SKM-1 treated with dmso at 0.1 percent for 144 hours (cell line): ENCODE data around the gene CTNNA3.
A peak's percentile ranks its signal among the peaks of the same experiment; 100 is the strongest.
"Not testable (repeated sequence)": the region's sequence is repeated elsewhere in the genome, so short reads cannot be mapped to it uniquely, and the experiment has no call there.

ENCODE experiments used
- DNase-seq: peaks from one replicate; lab custom pipeline; 2025; ENCODE audit not compliant: unreplicated experiment; lab: John Stamatoyannopoulos, UW

The CTNNA3 gene

DNA sequence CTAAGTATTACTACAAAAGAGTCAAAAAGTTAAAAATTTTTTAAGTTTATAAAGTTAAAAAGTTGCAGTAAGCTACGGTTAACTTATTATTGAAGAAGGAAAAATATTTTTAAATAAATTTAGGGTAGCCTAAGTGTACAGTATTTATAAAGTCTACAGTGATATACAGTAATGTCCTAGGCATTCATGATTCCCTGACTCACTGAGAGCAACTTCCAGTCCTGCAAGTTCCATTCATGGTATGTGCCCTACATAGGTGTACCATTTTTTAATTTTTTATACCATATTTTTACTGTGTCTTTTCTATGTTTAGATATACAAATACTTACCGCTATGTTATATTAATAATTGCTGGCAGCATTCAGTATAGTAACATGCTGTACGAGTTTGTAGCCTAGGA lies 92.3 kb downstream of the CTNNA3 start:
- DNase-seq, result no peak

DNA sequence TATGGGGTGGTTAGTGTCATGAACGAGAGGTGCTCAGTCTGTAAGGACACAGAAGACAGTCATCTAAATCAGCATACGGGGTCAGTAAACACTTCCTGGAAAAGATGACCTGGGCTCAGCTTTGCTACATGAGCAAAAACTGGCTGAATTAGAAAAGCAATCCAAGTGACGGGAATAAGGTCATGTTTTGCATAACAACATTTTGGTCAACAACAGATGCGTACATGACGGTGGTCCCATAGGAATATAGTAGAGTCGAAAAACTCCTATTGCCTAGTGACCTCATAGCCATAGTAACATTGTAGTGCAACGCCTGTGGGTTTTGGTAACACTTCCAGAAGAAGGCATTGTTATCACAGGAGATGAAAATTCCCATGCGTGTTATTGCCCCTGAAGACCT lies 92.9 kb downstream of the CTNNA3 start:
- no peak for DNase-seq

DNA sequence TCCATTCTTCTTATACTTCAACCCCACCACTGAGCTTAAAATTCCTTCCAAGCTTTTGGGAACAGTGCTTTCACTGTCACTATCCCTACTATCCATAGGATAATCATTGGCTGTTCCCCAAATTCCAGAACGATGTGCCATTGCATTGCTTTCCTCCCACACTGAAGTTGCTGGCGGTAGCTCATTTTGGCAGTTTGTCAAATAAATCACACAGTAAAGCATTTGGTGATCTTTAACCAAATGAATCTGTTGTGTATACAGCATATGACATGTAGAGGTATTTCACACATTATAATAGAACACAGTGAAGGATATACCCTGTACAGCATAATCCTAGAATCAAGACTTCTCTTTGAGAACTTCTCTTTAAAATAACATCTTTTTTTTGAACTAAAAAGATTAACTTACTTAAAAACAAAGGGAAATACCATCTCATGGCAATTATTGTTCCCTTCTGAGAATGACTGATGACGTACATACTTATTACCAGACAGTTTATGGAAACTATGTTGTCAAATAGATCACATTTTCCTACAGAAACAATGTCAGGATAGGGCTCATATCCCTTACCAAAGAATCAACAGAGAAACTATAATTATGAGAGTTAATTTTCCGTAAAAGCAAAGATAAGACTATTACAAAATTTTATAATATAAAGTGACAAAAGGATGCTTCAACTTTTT lies 93.6 kb downstream of the CTNNA3 start:
- no peak for DNase-seq

DNA sequence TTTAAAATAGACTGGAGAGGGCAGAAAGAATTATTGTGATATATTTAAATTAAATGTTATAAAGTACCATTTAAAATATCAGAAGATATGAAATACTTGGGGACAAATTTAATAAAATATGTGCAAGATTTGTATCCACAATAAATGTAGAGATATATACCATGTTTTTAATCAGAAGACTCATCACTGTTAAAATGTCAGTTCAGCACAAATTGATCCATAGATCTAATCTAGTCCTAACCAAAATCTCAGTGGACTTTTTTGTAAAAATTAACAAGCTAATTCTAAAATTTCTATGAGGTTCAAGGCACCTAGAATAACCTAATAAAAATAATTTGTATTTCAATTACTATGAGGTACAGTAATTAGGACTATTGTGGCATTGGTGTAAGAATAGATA lies 96.4 kb downstream of the CTNNA3 start:
- no peak for DNase-seq

DNA sequence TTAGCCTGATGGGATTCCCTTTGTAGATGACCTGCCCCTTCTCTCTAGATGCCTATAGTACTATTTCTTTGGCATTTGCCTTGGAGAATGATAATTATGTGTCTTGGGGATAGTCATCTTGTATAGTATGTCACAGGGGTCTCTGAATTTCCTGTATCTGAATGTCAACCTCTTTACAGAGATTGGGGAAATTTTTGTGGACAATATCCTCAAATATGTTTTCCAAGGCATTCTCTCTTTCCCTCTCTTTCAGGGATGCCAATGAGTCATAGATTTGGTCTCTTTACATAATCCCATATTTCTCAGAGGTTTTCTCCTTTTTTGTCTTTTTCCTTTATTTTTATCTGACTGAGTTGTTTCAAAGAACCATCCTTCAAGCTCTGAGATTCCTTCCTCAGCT lies 99.4 kb downstream of the CTNNA3 start:
- no peak for DNase-seq

DNA sequence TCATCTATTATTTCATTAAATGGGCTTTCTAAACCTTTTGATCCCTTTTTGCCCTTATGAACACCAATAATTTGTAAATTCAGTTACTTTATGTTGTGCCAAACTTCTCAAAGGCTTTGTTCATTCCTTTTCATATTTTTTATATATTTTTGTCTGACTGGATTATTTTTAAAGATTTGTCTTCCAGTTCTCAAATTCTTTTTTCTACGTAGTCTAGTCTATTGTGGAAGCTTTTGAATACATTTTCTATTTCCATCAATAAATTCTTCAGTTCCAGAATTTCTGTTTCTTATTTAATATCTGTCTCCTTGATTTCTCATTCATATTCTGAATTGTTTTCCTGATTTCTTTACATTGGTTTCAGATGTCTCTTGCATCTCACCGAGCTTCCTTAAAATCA lies 108.2 kb downstream of the CTNNA3 start:
- DNase-seq, result no peak

DNA sequence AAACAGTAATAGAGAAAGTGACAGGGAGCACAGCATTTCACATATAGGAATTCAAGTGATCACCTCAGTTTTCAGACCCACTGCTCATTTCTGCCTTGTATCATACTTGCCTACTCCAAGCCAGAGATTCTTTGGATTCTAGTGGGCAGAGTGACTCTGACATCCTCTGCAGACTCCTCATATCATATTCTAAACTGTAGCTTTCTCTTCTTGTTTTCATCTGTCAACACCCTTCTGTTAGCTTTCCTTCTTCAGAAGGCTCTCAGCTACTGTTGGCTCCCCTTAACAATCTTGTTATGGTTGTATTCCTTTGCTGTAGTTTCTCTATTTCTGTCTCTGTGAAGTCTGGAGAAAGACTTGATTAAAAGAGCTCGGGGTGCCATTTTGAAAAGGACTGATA lies 120.5 kb downstream of the CTNNA3 start:
- no peak for DNase-seq

DNA sequence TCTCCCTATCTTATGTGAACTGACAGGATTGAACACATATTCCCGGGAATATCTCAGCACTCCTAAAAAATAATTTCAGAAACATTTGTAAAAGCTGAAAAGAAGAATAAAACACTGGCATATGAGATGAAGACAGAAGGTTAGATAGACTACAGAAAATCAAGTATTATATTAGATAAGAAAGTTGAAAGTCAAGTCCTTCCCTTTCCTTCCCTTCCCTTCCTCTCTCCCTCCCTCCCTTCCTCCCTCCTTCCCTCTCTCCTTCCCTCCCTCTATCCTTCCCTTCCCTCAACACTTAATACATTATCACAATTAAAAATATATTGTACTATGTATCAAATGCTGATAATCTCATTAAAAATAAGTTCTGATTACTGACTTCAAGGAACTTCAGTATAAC lies 122.5 kb downstream of the CTNNA3 start:
- no peak for DNase-seq

DNA sequence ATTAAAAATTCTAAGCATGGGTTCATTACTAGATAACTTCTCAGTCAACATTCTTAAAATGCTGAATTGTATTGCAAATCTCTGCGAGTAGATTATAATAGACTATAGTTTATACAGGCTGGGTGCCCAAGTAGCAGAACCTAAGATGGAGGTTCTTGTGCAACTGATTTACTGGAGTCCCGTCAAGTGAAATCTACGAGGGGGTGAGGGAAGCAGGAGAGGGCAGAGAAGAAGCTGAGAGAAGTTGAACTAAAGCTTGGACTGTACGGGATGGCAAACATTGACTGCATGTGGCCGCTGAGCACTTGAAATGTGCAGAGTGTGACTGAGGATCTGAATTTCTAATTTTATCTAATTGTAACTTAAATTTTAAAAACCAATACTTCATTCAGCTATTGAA lies 124.5 kb downstream of the CTNNA3 start:
- DNase-seq, result no peak

DNA sequence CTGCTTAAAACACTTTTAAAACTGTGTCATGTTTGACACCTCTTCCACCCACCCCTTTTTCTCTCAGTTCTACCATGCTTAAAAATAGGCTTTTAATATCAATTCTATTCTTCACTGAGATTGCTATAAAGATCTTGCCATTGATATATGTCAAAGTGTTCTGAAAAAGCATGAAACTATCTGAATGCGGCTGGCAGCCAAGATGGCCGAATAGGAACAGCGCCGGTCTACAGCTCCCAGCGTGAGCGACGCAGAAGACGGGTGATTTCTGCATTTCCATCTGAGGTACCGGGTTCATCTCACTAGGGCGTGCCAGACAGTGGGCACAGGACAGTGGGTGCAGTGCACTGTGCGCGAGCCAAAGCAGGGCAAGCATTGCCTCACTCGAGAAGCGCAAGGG lies 137.7 kb downstream of the CTNNA3 start:
- DNase-seq, result not testable (repeated sequence)

DNA sequence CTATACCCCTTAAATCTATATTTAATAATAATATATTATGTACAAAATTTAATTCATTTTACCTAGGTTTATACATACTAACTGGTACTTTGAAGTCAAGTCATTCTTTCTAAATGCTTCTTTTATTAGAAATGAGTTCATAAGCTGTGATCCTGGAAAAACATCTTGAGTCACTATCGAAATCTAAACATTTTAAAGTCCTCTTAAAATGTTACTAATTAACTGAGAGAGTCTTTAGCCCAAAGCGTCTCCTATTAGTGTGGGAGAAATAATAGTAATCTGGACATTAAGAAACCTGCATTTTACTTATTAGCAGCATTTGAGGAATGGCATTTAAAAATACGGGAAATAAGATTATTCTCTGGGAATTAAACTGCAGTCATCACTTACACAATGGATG lies 142.7 kb downstream of the CTNNA3 start:
- no peak for DNase-seq

DNA sequence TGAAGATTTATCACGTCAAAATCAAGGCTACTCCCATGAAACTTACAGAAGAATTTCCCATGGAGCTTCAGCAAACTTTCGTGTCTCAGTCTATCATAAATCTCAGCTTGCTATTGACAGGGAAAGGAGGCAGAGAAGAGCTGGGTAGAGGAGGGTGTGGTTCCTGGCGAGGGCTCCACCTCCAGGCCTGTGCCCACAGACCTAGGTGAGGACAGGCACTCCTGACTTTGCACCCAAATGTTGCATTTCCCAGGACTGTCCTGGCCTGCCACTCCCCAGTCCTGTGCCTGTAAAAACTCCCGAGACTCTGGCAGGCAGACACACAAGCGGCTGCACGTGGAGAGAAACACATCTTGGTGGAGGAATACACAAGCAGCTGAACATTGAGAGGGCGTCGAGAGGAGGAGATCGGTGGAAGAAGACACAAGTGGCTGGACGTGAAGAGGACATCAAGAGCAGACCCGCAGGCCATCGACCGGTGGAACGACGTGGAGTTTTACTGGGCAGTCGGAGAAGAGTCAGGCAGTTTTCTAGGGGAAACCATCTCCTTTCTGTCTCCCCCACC lies 145.1 kb downstream of the CTNNA3 start:
- no peak for DNase-seq

DNA sequence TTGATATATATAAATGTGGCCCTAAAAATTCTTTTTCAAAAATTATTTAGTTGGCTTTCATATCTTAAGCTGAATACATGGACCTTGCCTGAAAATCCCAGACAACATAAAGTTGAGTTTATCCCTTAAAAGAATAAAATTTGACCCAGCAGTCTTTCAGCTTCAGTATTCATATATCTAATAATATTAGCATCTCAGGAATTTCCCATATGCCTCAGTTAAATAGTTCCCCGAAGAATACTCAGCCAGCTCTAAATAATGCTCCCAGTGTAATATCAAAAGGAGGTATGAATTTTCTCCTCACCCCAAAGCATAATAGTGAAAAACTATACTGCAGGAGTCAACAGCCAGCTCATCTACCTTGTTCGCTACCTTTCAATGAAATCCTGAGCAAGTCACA lies 145.9 kb downstream of the CTNNA3 start:
- no peak for DNase-seq

DNA sequence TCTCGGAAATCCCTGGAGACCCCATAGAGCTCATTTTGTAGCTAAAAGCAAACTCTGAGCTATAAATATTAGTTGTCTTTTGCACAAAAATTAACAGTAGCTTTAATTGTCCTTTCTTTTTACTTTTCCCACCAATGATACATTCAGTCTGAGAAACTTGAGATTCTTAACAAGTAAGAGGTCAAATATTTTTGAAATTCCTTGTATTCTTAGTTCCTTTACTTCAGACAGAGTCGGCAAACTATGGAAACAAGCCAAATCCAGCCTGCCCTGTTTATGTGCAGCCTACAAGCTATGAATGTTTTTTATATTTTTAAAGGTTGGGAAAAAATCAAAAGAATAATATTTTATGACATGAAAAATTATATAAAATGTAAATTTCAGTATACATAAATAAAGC lies 146.6 kb downstream of the CTNNA3 start:
- no peak for DNase-seq

DNA sequence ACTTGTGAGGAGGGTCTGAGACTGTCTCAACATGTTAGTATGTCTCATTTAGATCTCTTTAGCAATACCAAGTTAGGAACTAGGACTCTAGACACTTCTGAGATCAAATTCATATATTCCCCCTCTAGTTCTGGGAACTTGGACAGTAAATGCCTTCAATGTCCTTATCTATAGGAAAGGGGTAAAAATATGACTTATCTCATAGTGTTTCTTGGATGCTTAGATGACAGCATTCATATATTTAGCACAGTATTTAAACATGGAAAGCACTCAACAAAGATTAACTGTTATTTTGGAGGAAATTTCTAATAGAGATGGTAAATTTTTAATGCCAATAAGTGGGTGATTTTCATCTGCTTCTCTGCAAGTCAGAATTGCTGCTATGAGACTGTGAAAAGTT lies 154.6 kb downstream of the CTNNA3 start:
- no peak for DNase-seq

DNA sequence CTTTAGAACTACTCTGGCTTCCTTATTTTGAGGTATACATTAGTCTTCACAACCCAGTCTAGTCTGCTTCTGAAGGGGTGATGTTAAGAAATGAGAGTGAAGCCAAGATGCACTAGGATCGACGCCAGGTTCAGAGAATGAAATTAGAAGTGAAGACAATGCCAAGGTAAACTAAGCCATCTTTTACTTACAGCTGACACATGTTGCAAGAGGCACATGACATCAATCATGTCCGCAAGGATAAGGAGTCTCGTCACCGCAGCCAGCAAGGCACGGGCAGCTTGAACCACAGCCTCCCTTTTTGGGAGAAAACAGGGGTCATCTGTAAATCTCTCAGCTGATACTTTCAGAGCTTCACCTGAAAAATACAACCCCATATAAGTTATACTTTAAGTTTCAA lies 156.7 kb downstream of the CTNNA3 start:
- no peak for DNase-seq

DNA sequence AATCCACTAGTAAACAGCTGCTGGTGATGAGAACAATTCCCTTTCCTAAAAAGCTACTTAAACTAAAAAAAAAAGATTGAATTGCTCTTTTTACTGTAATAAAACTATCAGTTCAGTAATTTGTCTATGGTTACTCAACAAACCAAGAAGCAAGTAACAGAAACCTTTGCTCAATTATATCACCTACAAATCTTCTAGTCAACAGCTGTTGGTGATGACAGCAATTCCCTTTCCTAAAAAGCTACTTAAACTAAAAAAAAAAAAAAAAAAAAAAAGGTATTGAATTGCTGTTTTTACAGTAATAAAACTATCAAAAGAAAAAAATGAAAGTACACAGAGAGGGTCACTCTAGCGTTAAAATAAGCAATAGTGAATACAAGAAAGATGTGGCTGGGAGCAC lies 158.1 kb downstream of the CTNNA3 start:
- DNase-seq, result no peak

DNA sequence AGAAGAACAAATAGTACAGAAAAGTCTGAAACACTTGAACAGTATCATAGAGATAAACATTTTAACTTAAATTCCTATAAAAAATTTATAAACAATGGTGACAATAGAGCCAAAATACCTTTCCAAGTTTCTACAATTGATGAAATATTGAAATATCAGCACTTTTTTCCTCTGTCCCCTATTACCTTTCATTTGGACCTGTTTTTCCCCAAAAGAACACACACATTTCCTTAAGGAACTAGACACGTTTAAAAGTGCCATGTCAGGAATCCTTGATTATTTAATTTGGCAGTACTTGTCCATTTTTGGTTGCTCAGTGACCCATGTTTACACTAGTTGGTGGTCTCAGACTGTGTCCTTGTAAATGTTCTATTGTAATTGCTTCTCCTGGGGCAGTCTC lies 162.6 kb downstream of the CTNNA3 start:
- no peak for DNase-seq

DNA sequence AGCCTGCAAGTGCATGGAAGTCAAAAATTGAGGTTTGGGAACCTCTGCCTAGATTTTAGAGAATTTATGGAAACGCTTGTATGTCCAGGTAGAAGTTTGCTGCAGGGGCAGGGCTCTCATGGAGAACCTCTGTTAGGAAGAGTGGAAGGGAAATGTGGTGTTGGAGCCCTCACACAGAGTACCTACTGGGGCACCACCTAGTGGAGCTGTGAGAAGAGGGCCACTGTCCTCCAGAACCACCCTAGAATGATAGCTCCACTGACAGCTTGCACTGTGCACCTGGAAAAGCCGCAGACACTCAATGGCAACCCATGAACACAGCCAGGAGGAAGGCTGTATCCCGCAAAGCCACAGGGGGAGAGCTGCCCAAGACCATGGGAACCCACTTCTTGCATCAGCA lies 165.0 kb downstream of the CTNNA3 start:
- DNase-seq, result not testable (repeated sequence)

DNA sequence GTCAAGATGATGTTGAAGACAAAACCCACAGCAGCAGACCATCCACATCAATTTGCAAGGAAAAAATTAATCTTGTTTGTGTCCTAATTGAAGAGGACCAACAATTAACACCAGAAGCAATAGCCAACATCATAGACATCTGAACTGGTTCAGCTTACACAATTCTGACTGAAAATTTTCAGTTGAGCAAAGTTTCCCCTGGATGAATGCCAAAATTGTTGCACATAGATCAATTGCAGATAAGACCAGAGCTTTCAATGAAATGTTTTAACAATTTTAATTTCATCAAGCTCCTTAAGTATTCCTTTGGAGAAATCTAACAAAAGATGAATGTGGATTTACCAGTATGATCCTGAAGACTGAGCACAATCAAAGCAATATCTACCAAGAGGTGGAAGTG lies 168.6 kb downstream of the CTNNA3 start:
- no peak for DNase-seq

DNA sequence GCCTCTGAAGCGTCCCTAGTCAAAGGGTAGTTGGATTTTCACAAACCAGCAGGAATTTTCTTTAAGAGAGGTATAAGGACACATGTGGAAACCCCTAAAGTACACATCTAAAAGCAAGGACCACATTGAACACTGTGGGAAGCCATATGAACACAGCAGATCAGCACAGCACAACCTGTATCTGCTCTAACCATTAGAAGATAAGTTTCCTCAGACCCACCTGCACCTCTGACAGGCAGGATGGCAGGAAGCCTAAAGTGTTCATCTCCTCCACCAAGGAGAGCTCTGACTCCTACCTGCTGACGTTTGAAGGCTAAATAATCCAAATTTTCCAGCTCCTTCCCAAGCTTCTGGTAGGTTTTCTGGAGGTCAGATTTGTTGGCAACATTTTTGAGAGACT lies 174.4 kb downstream of the CTNNA3 start:
- DNase-seq, result no peak

DNA sequence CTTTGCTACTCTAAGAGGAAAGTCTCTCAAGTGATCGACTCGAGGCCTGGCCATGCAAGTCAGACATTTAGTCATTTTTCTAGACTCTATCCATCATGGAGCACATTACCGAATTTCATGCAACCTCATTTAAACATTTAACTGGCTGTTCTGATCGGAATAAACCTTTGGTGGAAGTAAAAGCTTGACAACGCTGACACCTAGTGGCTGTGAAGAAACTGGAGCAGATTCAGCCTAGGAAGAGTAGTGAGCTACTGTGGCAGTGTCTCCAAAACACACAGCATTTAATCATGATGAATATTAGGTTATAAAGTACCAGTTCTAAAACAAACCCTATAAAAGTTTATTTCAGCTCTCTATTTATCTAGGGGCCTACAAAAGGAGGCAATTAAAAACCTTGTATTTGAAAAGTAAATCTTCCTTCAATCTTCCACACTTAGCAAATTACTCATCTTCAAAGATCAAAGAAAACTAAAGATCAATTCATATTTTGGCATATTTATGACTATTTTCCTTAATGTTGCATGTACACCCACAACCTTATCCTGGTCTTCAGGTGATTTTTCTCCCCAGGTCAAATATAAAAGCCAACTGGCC lies 175.0 kb downstream of the CTNNA3 start:
- peak; percentile 33 for DNase-seq

DNA sequence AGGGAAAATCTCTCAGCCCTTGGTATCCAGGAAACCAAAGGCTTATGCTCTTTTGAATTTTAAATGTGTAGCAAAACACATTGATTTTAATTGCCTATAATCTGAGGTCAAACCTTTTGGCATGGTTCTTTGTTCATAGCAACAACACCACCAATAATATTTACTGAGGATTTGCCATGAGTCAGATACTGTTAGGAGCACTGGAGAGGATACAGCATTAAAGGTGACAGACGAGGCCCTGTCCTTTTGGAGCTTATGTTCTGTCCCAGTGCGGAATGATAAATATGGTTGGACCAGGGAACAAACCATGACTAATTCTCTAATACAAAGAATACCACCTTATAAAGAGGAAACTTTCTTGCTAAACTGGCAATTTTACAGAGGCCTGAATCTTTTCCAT lies 176.6 kb downstream of the CTNNA3 start:
- no peak for DNase-seq
